HG02970 (cell line): ENCODE data around the gene SPATA24.
"Not testable (repeated sequence)": the region's sequence is repeated elsewhere in the genome, so short reads cannot be mapped to it uniquely, and the experiment has no call there.

Experiments used
- ATAC-seq: cut with Tn5 transposase; IDR thresholded peaks from one replicate; pipeline ENCODE4 v1.9.1; 2021; ENCODE audit warnings: mild to moderate bottlenecking, moderate library complexity, moderate number of reproducible peaks; ENCODE audit not compliant: unreplicated experiment, low FRiP score

The SPATA24 gene

GRCh38 chr5:139355900-139356299 is 48.0 kb downstream of the SPATA24 start:
- not testable (repeated sequence) for ATAC-seq

- no peak for ATAC-seq
These were observed 49.7 kb downstream of the SPATA24 start for GRCh38 chr5:139354186-139354585.

GRCh38 chr5:139347863-139348262 is 56.0 kb downstream of the SPATA24 start:
- not testable (repeated sequence) for ATAC-seq
